ENCODE data around the gene MYO7B.

GRCh38 chr2:127631541-127631996 lies 96.1 kb downstream of the MYO7B start:
- peak in 2 of 3 donors; percentile 39 to 58 for TF ChIP-seq POLR2AphosphoS5 (IDR thresholded peaks at IDR 0.05)
- TF ChIP-seq, protein P1, sequence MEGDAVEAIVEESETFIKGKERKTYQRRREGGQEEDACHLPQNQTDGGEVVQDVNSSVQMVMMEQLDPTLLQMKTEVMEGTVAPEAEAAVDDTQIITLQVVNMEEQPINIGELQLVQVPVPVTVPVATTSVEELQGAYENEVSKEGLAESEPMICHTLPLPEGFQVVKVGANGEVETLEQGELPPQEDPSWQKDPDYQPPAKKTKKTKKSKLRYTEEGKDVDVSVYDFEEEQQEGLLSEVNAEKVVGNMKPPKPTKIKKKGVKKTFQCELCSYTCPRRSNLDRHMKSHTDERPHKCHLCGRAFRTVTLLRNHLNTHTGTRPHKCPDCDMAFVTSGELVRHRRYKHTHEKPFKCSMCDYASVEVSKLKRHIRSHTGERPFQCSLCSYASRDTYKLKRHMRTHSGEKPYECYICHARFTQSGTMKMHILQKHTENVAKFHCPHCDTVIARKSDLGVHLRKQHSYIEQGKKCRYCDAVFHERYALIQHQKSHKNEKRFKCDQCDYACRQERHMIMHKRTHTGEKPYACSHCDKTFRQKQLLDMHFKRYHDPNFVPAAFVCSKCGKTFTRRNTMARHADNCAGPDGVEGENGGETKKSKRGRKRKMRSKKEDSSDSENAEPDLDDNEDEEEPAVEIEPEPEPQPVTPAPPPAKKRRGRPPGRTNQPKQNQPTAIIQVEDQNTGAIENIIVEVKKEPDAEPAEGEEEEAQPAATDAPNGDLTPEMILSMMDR (IDR thresholded peaks at IDR 0.05 in 8 of 11, conservative IDR thresholded peaks at IDR 0.05 in 3 of 11) = no peak
